HG03521 (cell line): ENCODE data around the gene SIX2.

ENCODE experiments used
- ATAC-seq: cut with Tn5 transposase; IDR thresholded peaks from one replicate; pipeline ENCODE4 v1.9.1; 2021; ENCODE audit warnings: mild to moderate bottlenecking, moderate library complexity; ENCODE audit not compliant: unreplicated experiment

SIX2 gene

GRCh38 chr2:44970846-44971450 lies 38.3 kb downstream of the SIX2 start:
- no peak for ATAC-seq

DNA sequence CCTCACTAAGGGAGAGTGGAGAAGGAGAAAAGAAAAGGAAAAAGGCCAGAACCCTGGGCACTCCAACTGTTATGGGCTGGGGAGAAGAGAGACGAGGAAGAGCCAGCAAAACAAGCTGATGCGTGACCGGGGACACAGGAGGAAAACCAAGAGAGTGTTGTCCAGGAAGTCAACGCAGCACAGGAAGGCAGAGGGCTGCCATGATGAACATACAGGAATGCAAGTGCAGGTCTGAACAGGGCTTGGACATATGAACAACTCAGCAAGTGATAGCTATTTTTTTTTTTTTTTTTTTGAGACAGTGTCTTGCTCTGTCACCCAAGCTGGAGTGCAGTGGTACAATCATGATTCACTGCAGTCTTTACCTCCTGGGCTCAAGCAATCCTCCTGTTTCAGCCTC lies 39.3 kb downstream of the SIX2 start:
- no peak for ATAC-seq

DNA sequence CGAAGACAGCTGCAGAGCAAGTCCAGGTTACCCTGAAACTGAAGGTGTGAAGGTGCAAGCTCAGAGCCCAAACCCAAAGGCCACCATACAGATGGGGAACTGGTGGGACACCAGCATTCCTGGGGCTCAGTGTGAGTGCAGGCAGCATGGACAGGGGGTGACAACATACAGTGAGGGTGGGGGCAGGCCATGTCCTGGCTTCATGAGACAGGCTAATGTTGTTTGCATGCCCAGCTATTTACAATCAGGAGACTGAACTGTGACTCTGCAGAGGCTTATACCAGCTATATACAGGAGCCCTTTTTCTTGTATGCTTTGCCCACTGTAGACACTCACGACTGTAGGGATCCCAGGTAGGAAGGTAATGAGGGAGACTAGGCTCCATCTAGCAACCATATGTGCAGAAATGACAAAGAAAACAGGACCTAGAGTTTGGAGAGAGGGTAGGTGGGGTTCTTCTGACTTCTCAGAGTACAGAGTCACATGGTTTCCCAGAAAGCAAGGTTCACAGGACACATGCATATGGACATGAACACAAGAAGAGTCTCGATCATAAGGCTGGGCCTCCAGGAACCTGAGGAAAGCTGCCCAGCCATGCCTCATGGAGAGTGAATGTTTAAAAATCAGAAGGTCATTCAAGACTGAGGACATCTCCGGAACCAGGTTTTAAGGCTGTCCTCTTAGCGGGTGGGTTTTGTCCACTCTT lies 41.4 kb downstream of the SIX2 start:
- ATAC-seq = no peak

DNA sequence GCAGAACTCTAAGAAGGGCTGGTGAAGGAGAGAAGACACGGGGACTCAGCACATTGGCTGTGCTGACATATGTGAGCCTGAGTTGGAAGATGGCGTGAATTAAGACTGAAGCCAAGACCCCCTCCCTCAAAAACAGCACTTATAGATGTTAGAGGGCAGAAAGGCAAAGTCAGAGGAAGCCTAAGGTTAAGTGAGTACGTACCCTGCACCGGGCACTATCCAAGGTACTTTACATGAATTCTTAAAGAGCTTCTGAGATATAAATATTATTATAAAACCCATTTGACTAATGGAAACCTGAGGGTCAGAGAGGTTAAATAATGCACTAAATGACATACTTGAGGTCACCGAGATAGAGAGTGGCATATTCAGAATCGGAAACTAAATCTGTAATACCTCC lies 42.2 kb downstream of the SIX2 start:
- ATAC-seq = no peak

- no peak for ATAC-seq
Observed at GRCh38 chr2:44965684-44966083, 43.6 kb downstream of the SIX2 start.

DNA sequence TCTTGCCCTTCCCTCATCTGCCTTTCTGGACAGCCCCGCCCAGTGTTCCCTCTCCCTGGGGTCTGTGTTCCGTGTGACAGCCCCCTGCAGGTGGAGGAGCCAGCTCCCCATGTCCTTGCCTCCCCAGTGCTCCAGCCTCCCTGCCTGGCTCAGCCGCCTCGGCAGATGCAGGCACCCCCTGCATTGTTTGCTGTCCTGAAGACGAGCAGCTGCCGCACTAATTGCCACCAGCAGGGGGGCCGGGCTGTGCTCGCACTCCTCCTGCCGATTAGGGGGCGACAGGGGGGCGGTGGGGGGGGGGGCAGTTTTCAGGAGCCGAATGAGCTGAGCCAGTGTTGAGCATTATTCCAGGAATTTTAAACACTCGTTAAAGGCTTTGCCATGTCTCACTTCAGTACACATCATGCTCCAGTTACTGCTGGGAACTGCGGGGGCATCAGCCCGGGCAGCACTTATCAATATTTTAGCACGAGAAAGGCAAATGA lies 44.5 kb downstream of the SIX2 start:
- ATAC-seq = no peak

GRCh38 chr2:44962176-44962695 lies 47.0 kb downstream of the SIX2 start:
- ATAC-seq = no peak

GRCh38 chr2:44960871-44961270 lies 48.4 kb downstream of the SIX2 start:
- ATAC-seq = no peak

DNA sequence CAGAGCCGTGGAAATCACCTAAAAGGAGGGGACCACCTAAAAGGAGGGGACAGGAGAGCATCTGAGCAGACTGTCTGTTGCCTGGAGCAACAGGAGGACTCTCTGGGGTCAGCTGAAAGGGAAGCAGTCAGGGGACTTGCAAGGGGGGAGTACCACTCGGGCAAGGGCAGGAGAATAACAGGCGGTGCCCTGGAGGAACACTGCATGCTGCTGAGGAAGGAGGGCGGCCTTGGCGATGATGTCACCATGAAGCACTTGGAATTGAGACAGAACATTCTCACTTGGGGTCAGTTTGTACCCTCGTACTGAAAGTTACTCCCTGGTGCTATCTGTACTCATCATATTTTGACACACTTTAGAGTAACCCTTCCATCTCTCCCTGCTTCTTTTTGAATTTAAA lies 49.4 kb downstream of the SIX2 start:
- no peak for ATAC-seq

DNA sequence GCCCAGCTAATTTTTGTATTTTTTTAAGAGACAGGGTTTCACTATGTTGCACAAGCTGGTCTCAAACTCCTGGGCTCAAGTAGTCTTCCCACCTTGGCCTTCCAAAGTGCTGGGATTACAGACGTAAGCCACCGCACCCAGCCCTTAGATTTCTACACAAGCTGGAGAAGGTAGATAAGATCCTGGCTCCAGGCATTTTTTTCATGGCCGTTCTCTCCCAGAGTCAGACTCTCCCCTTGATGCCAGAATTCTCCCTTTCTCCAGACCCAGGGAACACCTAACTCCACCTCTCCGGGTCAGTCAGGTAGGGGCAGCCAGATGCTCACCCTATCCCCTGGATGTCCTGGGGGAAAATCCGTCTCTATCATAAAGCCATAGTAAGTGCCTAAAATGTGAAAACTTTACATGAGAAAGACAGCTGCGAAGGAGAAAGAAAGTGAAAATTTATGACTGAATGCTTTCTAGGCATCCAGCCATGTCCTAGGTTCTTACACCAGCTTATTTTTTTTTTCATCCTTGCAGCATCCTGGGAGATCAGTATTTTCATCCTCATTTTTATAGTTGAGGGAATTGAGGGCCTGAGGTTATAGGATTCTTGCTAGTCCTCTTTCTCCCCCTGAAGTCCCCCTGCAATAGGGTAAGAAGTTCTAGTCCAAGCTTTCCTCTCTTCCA lies 51.5 kb downstream of the SIX2 start:
- ATAC-seq = no peak

GRCh38 chr2:44956843-44957242 lies 52.4 kb downstream of the SIX2 start:
- ATAC-seq = no peak

- peak; percentile 64 for ATAC-seq
Observed at GRCh38 chr2:44955593-44956392, 53.5 kb downstream of the SIX2 start.
